ENCODE measurements around the gene OLFML1.
A peak's percentile ranks its signal among the peaks of the same experiment; 100 is the strongest.

OLFML1 gene

DNA sequence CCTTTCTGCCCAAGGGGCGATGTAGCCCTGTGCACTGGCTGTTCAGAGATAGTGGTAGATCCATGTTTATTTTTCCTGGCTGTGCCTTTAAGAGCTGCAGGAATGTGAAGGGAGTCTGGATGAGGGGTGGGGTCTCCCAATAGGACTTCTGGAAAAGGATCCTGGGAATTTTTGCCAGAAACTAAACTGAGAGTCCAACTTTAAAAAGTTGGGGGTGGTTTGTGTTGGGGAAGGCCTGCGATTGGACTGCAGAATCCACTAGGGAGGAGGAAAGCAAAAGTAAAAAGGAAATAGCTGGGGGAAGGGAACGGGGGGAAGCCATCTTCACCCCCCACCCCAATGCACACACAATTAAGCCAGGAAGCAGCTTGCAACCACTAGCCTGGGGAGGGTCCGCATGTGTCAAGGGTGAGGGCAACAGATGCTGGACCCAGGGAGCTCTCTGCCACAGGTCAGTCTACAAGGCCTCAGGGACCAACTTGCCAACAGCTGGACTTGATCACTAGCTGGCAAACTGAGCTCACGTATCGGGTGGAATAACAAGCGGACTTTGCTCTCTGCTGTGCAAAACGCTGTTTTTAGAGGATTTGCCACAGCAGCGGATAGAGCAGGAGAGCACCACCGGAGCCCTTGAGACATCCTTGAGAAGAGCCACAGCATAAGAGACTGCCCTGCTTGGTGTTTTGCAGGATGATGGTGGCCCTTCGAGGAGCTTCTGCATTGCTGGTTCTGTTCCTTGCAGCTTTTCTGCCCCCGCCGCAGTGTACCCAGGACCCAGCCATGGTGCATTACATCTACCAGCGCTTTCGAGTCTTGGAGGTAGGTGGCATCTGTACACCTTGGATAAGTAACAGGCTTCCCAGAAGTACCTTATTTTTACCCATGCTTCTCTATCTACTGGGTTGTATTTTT lies at the start of gene OLFML1:
Gene OLFML1, plus strand, starts transcription at position 321 of the 912 bp plus-strand sequence. Its CDS starts 370 bp downstream, at position 691.
- DNase-seq (ENCODE audit: low read depth in 2 of 3, low spot score in 2 of 3): no peak

DNA sequence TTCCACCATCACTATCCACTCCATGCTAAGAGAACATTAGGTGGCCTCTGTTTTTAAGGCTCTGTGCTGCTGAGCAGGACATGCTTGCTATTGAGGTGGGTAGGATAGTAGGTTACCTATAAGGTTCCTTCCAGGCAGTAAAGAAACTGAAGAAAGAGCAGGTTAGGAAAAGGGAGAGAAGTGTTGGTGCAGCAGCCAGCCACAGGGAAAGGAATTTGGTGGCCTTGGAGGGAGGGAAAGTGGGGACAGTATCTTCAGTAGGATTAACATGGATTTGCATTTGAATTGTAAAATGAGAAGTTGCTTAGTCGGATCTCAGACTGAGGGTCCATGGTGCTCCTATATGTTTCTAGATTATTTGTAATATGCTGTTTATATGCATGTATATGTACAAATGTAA lies 49.2 kb upstream of the OLFML1 start:
- no peak for DNase-seq (ENCODE audit: low read depth in 2 of 3, low spot score in 2 of 3)

DNA sequence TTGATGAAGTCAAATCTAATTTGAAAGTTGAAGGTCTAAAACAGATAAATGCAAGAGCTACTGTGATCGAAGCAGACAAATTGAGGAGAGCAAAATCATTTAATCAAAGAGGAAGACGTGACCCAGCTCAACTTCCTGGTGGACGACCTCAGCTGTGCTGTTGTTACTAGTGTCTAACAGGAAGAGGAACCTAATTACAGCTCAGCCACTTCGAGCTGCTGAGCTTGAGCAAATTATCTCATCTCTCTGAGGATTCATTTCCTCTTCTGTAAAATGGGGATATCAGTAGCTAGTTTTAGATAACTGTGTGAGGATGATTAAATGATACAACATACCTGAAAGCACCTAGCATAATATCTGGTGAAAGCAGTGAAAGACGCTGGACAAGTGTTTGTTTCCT lies 48.6 kb upstream of the OLFML1 start:
- no peak for DNase-seq (ENCODE audit: low read depth in 2 of 3, low spot score in 2 of 3)

DNA sequence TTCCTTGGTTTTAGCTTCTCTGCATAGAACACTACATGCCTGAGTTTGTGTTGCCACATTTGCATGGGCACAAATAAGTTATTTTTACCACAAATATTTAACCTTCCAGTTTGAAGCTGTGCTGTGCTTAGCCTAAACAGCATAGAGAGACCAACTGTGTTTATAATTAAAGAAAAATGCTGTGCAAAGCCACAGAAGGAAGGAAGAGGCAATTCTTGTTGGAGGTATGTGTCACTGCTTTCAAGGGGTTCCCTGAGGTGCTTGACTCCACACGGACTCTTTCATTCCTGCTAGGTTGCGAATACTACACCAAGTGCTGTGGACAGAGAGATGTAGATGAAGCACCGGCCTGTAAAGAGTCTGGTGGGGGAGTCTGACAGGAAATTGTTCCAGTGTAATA lies 47.6 kb upstream of the OLFML1 start:
- DNase-seq (ENCODE audit: low read depth in 2 of 3, low spot score in 2 of 3): no peak

DNA sequence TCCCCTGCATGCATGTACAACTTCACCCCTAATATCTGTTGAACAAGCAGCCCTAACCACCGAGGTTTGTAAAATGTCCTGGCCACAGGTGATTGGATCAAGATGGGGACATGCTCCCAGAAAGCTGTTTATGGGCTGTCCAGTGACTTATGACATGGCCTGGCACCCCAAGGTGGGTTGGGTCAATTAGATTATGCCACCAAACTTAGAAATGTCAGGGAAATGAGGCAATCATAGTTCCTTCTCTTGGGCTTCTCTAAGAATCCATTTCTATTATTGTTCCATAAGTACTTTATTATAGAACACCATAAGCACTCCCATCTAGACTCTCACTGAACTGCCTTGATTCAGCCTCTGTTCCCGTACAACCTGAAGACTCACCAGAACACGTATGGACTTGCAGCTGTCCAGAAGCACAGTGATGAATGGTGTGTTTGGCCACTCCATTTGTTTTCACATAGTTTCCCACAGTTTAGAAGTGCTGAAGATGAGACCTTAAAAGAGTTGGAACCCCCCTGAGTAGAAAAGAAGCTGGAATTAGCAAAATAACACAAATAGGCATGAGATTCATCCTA lies 45.5 kb upstream of the OLFML1 start:
- DNase-seq (ENCODE audit: low read depth in 2 of 3, low spot score in 2 of 3): no peak

DNA sequence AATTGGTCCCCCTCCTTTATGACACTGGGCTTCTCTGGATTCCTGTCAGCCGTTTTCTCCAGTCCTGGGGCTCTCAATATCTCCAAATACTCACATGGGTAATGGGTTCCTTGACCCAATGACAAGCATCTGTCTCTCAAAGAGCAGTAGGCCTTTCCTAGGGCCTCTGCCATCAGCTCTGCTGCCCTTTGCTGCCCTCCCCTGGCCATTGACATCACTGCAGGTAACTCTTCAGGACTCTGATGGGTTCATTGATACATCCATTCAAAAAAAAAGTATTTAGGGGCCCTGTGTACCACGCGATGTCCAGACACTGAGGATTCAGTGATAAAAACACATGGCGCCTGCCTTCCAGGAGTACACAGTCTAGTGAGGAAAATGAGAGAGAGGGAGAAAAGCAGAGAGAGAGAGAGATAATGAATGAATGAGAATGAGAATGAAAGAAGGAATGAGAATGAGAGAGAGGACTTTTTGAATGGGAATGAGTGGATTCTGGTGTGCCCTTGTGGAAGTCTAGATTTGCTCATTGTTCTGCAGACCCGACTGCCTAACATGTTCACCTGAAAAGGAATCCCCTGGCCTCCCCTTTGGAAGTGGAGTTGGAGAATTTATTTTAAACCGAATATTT lies 42.6 kb upstream of the OLFML1 start:
- DNase-seq (ENCODE audit: low read depth in 2 of 3, low spot score in 2 of 3): peak; percentile 35 to 51 (median 45)

DNA sequence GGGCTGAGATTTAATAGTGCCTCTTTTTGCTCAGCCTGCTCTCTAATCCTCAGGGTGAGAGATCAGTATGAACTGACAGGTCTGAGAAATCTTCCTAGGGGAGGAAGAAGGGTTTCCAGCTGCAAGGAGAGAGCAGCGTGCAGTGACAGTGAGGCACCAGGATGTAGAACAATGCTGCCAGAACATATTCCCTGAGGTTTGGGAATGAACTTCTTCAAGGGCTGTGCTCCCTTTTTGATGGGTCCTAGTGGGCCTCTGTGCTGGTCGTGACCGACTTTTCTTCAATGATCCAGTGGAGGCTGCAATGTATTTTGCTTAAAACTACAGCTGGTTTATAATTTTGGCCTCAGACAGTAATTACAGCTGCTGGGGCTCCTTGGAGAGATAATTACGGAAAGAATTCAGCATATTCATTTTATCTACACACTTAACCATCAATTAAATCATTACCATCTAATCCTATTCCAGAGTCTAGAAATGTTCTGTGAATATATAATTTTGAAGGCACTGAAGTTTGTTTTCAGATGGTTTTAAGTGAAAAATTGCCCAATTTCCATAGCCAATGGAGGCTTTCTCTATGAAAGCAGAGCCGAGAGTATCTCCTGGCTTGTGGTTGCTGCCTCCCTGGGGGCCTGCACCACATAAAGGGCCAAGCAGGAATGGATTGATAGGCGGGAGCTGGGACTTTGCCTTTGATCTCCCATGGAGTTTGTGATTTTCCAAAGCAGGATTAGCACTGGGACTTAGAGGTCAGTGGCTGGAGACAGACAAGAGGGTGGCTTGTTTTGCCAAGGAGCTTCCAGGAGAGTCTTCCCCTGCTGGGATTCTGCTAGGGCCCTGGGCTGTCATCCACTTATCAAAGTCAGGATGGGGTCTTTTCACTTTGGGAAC lies 41.0 kb upstream of the OLFML1 start:
- DNase-seq (ENCODE audit: low read depth in 2 of 3, low spot score in 2 of 3): no peak

DNA sequence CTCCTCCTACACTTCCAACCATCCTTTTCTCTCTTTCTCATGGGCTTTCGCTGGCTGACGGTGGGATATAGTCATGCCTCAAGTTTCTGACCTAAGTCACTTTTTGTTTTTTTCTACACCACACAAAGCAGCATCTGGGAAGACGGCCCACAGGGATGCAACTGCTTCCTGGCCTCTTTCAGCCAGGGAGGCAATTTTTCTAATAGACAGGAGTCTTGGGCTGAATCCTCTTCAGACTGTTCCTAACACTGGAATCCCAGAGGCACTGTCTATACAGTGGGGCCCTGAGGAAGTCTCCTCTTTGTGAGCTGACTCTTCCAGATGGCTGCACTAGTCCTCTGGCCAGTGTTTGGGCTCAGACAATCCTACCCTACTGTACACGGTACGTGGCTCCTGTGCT lies 39.7 kb upstream of the OLFML1 start:
- DNase-seq (ENCODE audit: low read depth in 2 of 3, low spot score in 2 of 3): no peak

DNA sequence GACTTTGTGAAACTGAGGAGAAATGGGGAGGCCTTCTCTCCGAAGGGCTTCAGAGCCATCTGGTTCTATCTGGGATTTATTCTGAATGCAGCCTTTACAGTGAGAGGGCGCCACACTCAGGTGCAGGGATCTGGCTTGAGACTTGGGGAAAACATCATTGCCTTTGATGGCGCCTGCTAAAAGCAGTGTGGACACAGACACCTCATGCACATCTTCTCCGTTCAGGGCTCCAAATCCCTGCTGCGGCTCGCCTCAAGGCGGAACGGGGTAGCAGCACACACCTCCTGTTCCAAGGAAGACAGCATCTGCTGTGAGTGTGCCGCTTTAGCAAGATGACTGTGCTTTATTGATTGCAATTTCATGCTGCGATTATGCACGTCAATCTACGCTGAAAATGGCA lies 37.1 kb upstream of the OLFML1 start:
- no peak for DNase-seq (ENCODE audit: low read depth in 2 of 3, low spot score in 2 of 3)

DNA sequence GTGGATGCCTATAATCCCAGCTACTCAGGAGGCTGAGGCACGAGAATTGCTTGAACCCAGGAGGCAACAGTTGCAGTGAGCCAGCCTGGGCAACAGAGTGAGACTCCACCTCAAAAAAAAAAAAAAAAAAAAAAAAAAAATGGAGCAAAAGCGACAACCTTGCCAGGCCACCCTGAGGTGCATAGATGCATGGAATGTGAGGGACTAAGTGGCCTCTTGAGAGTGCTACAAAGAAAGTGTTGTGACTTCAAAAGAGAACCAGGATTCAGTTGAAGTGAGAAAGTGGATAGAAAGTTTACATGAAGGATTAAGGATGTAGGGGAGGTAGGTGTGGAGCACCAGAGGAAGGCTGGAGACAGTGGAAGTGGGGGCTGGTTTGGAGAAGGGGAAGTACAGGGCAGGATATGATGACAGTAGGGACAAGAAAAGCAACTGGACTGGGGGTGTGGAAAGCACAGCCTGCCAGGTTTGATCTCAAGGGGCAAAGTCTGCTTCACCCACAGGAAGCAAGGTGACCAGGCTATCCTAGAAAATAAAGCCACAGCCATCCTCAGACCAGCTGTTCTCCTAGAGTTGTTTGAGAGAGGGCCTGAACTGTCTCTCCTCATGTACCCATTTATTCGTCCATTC lies 36.0 kb upstream of the OLFML1 start:
- DNase-seq (ENCODE audit: low read depth in 2 of 3, low spot score in 2 of 3): no peak

DNA sequence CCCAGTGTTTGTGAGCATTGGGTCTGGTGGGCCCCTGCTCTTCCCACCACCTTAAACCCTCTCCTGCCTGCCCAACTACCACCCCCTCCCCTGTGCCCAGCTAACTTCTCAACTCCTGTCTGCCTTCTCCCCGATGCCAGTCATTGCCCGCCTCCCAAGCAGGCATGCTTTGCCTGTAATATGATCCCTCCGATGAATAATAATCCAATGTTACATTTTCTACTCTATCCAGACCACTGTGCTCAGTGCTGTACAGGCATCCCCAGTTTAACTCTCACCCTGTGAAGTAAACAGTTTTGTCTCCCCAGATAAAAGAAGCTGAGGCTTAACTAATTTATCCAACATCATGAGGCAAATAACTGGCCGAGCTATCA lies 35.5 kb upstream of the OLFML1 start:
- DNase-seq (ENCODE audit: low read depth in 2 of 3, low spot score in 2 of 3): no peak

DNA sequence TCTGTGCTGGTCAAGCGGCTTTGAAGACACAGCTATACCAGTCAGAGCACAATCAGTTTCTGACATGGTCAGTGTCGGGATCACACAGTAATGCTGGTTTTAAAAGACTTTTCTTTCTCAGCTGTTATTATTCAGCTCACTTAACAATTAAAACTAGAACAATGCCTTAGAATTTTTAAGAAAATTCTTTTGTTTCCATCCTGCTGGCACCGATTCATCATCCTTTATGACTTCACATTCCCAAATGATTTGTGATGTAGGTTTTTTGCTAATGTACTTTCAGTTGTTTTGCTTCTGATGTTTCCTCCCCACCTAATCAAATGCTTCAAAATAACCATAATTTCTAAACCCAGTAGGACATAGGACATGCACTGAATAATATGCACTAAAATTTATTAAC lies 34.5 kb upstream of the OLFML1 start:
- no peak for DNase-seq (ENCODE audit: low read depth in 2 of 3, low spot score in 2 of 3)

DNA sequence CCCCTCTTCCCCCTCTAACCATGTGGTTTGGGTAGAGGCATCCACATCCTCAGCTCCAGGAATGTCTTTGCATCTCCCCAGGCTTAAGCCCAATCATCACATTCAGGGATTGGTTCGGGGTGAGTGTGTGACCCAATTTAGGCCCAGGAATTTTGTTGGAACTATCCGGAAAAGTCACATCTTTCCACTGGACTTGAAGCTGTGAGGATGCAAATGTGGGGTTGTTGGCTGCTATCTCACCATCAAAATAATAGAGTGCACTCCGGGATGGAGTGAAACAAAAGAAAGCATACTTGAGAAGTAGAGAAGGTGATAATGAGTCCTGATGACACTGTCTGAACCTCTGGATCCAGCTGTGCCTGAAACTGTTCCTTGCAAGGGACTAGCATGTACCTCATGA lies 33.8 kb upstream of the OLFML1 start:
- no peak for DNase-seq (ENCODE audit: low read depth in 2 of 3, low spot score in 2 of 3)

DNA sequence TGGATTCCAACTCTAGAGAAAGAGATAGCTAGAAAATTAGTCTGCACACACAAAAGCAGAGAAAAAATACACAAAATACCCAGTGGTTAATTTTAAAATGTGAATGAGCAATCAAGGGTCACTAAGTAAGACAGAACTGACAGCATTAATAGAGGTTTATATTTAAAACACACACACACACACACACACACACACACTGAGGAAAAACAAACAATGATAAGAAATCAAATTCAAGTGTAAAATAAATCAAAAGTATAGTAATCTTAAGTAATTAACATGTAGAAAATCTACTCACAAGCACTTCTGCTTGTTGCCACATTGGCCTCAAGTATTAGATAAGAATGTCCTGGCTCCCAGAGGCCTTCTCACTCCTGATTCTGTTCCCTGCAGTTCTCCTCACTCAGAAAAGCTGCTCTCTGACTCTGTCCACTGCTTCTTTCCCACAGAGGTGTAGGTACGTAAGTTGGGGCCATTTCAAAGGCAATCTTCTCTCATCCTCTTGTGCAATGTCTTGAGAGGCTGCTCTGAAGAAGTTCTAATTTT lies 33.3 kb upstream of the OLFML1 start:
- no peak for DNase-seq (ENCODE audit: low read depth in 2 of 3, low spot score in 2 of 3)

DNA sequence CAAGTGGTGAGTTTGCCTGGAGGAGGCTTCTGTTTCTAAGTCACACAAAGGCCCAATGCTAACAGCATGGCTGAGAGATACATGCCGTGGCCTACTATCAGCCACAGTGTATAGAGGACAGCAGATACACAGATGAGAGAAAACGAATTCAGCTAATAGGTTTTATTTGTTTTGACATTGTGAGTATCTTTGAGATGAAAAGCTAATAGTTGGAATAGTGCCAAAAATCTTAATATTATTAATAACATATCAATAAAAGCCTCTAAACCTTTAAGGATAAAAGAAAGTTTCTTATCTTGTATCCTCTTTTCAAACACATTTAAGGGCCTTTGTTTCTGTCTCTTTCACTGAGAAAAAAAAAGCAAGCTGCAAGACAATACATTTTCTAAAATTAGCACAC lies 30.5 kb upstream of the OLFML1 start:
- DNase-seq (ENCODE audit: low read depth in 2 of 3, low spot score in 2 of 3): no peak

DNA sequence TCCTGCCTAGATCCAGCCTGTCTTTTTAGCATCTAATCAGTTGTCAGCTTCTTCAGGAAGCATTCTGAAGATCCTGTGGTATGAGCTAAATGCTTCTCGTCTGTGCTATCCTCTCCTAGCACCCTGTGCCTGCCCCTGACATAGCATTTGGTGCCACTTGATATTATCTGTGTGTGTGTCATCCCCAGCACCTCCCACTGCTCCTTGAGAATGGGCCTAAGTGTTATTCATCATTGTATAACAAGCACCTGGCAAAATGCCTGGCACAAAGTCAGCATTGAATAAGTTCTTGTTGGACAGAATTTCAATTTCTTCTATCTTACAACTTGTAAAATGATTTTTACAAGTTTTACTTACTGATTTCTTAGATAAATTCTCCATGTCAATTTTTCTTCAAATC lies 28.1 kb upstream of the OLFML1 start:
- DNase-seq (ENCODE audit: low read depth in 2 of 3, low spot score in 2 of 3): no peak

DNA sequence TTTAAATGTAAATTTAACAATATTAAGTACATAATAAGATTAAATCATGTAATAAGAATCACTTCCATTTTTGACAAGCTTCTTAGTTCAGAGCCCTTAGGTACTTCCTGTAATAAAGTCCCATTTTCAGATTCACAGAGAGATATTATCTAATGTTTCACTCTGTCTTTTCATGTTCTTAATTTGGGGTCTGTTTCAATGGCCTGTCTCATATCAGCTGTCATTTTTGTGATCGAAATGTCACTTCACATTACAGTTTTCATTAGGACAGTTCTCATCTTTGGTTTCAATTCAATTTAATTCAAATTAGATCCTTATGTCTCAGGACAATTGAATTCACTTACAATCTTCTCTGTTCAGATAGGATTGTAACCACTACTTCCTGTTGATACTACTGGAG lies 22.6 kb upstream of the OLFML1 start:
- no peak for DNase-seq (ENCODE audit: low read depth in 2 of 3, low spot score in 2 of 3)

DNA sequence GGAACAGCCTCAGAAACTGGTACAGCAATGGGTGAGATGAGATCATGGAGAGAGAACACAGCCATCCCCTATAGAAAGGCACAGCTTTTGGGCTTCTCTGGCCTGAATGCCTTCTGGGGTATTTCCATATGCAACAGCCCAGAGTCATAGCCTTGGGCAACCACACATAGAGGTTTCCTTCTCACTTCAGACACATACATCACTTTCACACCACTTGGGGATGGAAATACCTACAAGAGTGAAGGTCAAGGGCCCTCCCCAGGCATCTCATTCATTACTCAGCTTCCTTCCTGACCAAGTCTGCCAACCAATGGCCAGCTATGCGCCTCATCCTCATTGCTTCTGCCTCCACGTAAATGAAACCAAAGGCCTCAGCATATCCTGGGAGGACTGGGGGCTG lies 17.7 kb upstream of the OLFML1 start:
- no peak for DNase-seq (ENCODE audit: low read depth in 2 of 3, low spot score in 2 of 3)

DNA sequence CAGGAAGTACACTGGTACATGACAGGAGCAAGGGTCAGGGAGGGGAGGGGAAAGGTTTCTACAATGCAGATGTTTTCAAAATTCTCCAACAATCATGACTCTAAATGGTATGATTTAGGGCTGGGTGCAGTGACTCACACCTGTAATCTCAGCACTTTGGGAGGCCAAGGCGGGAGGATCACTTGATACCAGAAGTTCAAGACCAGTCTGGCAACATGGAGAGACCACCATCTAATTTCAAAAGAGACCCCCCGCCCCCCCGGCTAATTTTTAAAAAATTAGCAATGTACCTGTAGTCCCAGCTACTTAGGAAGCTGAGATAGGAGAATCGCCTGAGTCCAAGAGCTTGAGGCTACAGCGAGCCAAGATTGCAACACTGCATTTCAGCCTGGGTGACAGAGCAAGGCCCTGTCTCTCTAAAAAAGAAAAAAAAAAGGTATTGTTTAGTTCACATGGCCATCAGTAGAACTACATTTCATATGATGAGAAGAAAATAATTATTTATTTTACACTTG lies 15.9 kb upstream of the OLFML1 start:
- no peak for DNase-seq (ENCODE audit: low read depth in 2 of 3, low spot score in 2 of 3)

DNA sequence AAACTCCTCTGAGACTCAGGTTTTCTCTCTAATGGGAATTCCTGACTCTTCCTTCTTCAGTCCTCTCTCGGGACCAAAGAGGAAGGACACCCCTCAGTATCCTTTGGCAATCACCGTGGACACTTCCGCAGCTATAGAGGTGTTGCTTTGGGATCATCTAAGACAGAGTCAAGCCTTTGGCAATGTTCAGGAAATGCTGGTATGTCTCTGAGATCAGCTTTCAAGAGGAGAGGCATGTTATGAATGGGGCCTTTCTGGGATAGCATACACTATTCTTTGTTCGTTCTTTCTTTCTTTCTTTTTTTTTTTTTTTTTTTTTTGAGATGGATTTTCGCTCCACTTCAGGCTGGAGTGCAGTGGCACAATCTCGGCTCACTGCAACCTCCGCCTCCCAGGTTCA lies 14.2 kb upstream of the OLFML1 start:
- no peak for DNase-seq (ENCODE audit: low read depth in 2 of 3, low spot score in 2 of 3)

Measured in activated CD8-positive, alpha-beta memory T cell treated with anti-CD3 and anti-CD28 coated beads for 48 hours (primary cell).